ENCODE results near the gene SMIM30. TPM values are rescaled to one million over a fixed set of nuclear protein-coding genes. Genes with fewer than 3 reads are reported as not detected.

SMIM30 gene
- total RNA-seq, 1 experiment from 2014 or later: 32.3 TPM

DNA sequence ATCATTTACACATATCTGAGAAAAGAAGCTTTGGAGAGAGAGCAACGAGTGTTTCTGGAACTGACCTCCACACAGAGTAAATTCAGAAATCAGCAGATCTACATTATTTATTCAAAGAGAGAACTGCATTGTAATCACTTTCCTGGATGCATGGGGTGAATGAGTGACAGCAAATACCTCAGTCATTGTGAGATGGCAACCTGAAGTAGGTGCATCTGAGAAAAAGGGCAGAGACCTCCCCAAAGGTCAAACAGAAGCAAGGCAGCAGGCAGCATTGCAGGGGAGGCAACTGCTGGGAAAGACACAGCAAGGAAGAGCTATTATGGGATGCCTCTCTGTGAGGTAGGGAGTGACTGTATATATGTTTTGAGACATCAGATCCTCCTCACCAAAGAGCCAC, 26.5 kb upstream of the SMIM30 start:
- H3K27me3 Mint-ChIP-seq (ENCODE audit: low read depth): peaks cover 21% of the 10 kb centered on the region
- no peak overlapping the region for H3K27ac ChIP-seq (ENCODE audit: insufficient read length, low read depth, low read length)
- no peak overlapping the region for H2BK120ac ChIP-seq (ENCODE audit: low read depth, low read length, poor library complexity, severe bottlenecking)
- no peak overlapping the region for H3K4ac ChIP-seq (ENCODE audit: low read depth, low read length)
- peak overlapping the region in 1 of 3 experiments; percentile 47; a peak in 1 of 7 replicates for H3K27ac Mint-ChIP-seq
- TF ChIP-seq, protein P1, sequence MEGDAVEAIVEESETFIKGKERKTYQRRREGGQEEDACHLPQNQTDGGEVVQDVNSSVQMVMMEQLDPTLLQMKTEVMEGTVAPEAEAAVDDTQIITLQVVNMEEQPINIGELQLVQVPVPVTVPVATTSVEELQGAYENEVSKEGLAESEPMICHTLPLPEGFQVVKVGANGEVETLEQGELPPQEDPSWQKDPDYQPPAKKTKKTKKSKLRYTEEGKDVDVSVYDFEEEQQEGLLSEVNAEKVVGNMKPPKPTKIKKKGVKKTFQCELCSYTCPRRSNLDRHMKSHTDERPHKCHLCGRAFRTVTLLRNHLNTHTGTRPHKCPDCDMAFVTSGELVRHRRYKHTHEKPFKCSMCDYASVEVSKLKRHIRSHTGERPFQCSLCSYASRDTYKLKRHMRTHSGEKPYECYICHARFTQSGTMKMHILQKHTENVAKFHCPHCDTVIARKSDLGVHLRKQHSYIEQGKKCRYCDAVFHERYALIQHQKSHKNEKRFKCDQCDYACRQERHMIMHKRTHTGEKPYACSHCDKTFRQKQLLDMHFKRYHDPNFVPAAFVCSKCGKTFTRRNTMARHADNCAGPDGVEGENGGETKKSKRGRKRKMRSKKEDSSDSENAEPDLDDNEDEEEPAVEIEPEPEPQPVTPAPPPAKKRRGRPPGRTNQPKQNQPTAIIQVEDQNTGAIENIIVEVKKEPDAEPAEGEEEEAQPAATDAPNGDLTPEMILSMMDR (conservative IDR thresholded peaks at IDR 0.05): no peak
- H2AFZ ChIP-seq (ENCODE audit: low read length): no peak overlapping the region
- no peak overlapping the region for H3K23ac ChIP-seq (ENCODE audit: insufficient read length, low read depth, low read length)
- H3K4me1 ChIP-seq (ENCODE audit: insufficient read depth, low read length): peaks cover 2% of the 10 kb centered on the region; the same call in 1 of the 2 replicates
- WGBS (ENCODE audit: extremely low coverage, insufficient read length, low lambda C conversion rate): no CpG with 5 or more reads among the region's 1 CpG
- H3K23me2 ChIP-seq (ENCODE audit: insufficient read length, low read depth, low read length, poor library complexity, severe bottlenecking): no peaks in the 10 kb centered on the region
- no peak overlapping the region for H2BK5ac ChIP-seq (ENCODE audit: insufficient read length, low read length)
- no peak overlapping the region for H4K8ac ChIP-seq (replicated peaks; ENCODE audit: insufficient read length, low read depth, low read length)
- H3K9me3 Mint-ChIP-seq: no peaks in the 10 kb centered on the region; a peak in 1 of 5 replicates
- no peak overlapping the region for H4K91ac ChIP-seq (ENCODE audit: insufficient read length, low read depth, low read length)
- no peak overlapping the region for H3K4me2 ChIP-seq (ENCODE audit: insufficient read depth, insufficient read length, low read length)
- H3K36me3 Mint-ChIP-seq (ENCODE audit: insufficient read depth in 1 of 3, low read depth in 3 of 3): no peaks in the 10 kb centered on the region
- H3K18ac ChIP-seq (ENCODE audit: insufficient read length, low read depth, low read length): no peak overlapping the region
- H3K79me2 ChIP-seq (ENCODE audit: insufficient read depth, low read length): no peaks in the 10 kb centered on the region
- no peak overlapping the region for H3K9ac ChIP-seq (ENCODE audit: extremely low read depth, insufficient read length, low read length)
- H4K20me1 ChIP-seq (ENCODE audit: control insufficient read depth, insufficient read depth, insufficient read length): no peaks in the 10 kb centered on the region
- H2AK5ac ChIP-seq (ENCODE audit: insufficient read length, low read length): no peak overlapping the region
- no peak overlapping the region for H4K5ac ChIP-seq (ENCODE audit: insufficient read length, low read depth, low read length)
- no peak overlapping the region for H3T11ph ChIP-seq (ENCODE audit: low read length)
- H3K4me3 Mint-ChIP-seq: no peak overlapping the region; a peak in 1 of 5 replicates
- no peak overlapping the region for H2BK12ac ChIP-seq (ENCODE audit: insufficient read length, low read depth, low read length)
- no peak overlapping the region for H2BK20ac ChIP-seq (ENCODE audit: low read depth, low read length, poor library complexity, severe bottlenecking)
- H3K56ac ChIP-seq (ENCODE audit: insufficient read length, low read depth, low read length): no peak overlapping the region
- H3K79me1 ChIP-seq (ENCODE audit: insufficient read depth, low read depth, low read length, poor library complexity, severe bottlenecking): no peaks in the 10 kb centered on the region
- peaks cover 12 to 21% of the 10 kb centered on the region in 2 experiments for H3K4me1 Mint-ChIP-seq
- H3K9me3 ChIP-seq (ENCODE audit: control insufficient read depth, low read depth, low read length): no peaks in the 10 kb centered on the region
- no peak for DNase-seq
- H2BK15ac ChIP-seq (ENCODE audit: low read depth, low read length): no peak overlapping the region
- no peaks in the 10 kb centered on the region for H3K27me3 ChIP-seq (ENCODE audit: insufficient read depth, low read length)
- no peak overlapping the region for H3K14ac ChIP-seq (ENCODE audit: insufficient read depth, low read length)

Measured in H9 (cell line).